ENCODE results near the gene BAHCC1. TPM values are rescaled to one million over a fixed set of nuclear protein-coding genes. Genes with fewer than 3 reads are reported as not detected.

BAHCC1 gene
- total and polyA plus RNA-seq, 10 of the 15 experiments (the other 5 are each of a cell fraction or from before 2014, with no cell fraction given) = 0.03 to 0.14 (median 0.11) TPM; not detected in 6

GRCh38 chr17:81376946-81377714, 18.1 kb upstream of the BAHCC1 start (continued):
- no peak for TF ChIP-seq ZBTB33 (IDR thresholded peaks at IDR 0.05)
- TF ChIP-seq SUZ12 (IDR thresholded peaks at IDR 0.05; ENCODE audit: unreplicated experiment) = no peak

- Histone ChIP-seq H3K4me3 (no peak overlapping the region), H3K79me2 (ENCODE audit: control insufficient read depth, insufficient read depth, low read length) (no peaks in the 10 kb centered on the region), H3K27me3 (replicated peaks in 1 of 2; ENCODE audit: control insufficient read depth in 2 of 2, insufficient read depth in 2 of 2, low read length in 1 of 2) (no peaks in the 10 kb centered on the region; a peak in 1 of 4 replicates), H3K4me1 (ENCODE audit: control insufficient read depth, insufficient read depth, low read length) (no peaks in the 10 kb centered on the region), H3K9ac (ENCODE audit: control insufficient read depth, insufficient read depth, low read length) (no peak overlapping the region), H3K4me2 (ENCODE audit: control insufficient read depth, insufficient read depth) (no peak overlapping the region), H3K36me3 (ENCODE audit: control insufficient read depth in 2 of 2, insufficient read depth in 2 of 2, low read length in 1 of 2) (no peaks in the 10 kb centered on the region), H2AFZ (ENCODE audit: control insufficient read depth, low read depth, low read length) (no peak overlapping the region), H4K20me1 (ENCODE audit: control insufficient read depth, insufficient read depth) (no peaks in the 10 kb centered on the region), H3K27ac (ENCODE audit: control insufficient read depth, insufficient read depth) (no peak overlapping the region), H3K9me3 (replicated peaks; ENCODE audit: control insufficient read depth, insufficient read depth, low read length) (no peaks in the 10 kb centered on the region)
- no TSS peak for BruUV-seq (replicated peaks)
- FAIRE-seq = no peak
- ChIA-PET RAD21 (ENCODE audit: unreplicated experiment) (no interaction called here), CTCF (no interaction called here), SMC1A (ENCODE audit: uncharacterized antibody, unreplicated experiment) (no interaction called here), POLR2A (interaction anchor here (0.6 kb wide), 1 partner anchor 42 kb away, joined by 4 read pairs; no protein-coding TSS in a partner anchor)
- intact Hi-C loops (cut with micrococcal nuclease; ENCODE audit: unreplicated experiment) (no loop called here), in situ Hi-C loops (cut with MboI) (no loop called here)
- no peak for ATAC-seq
- WGBS (ENCODE audit: insufficient coverage, insufficient replicate concordance, low lambda C conversion rate, missing lambda C conversion rate) = 52% methylated on average over 11 of the region's 11 CpGs
- no peak for DNase-seq (ENCODE audit: low read depth, low spot score)
- no peak for TF ChIP-seq BMI1 (IDR thresholded peaks at IDR 0.05; ENCODE audit: borderline replicate concordance)
- no peak for TF ChIP-seq ETV6 (conservative IDR thresholded peaks at IDR 0.05 in 1 of 2, IDR thresholded peaks at IDR 0.05 in 1 of 2; ENCODE audit: borderline replicate concordance in 1 of 2, low read depth in 1 of 2)
- no peak for TF ChIP-seq NR2C1 (IDR thresholded peaks at IDR 0.05)
- TF ChIP-seq CHD2 (IDR thresholded peaks at IDR 0.05; ENCODE audit: borderline replicate concordance, low read depth, low read length) = no peak
- TF ChIP-seq EP300 (IDR thresholded peaks at IDR 0.05; ENCODE audit: borderline replicate concordance in 1 of 2, control insufficient read depth in 1 of 2, low read depth in 2 of 2, low read length in 2 of 2) = no peak
- no peak for TF ChIP-seq FOXM1 (IDR thresholded peaks at IDR 0.05; ENCODE audit: low read depth, low read length)
- no peak for TF ChIP-seq SPI1 (IDR thresholded peaks at IDR 0.05; ENCODE audit: borderline replicate concordance, insufficient read depth, low read depth, low read length)
- TF ChIP-seq STAT1 (conservative IDR thresholded peaks at IDR 0.05) = no peak
- no peak for TF ChIP-seq RFX5 (IDR thresholded peaks at IDR 0.05; ENCODE audit: low read depth, low read length)
- no peak for TF ChIP-seq IKZF2 (IDR thresholded peaks at IDR 0.05)
- TF ChIP-seq NKRF (conservative IDR thresholded peaks at IDR 0.05) = no peak
- TF ChIP-seq ZBED1 (IDR thresholded peaks at IDR 0.05; ENCODE audit: borderline replicate concordance) = no peak
- no peak for TF ChIP-seq GABPA (IDR thresholded peaks at IDR 0.05; ENCODE audit: low read depth)
- TF ChIP-seq CHD4 (IDR thresholded peaks at IDR 0.05) = no peak
- no peak for TF ChIP-seq EED (IDR thresholded peaks at IDR 0.05; ENCODE audit: low read depth)
These were observed 16.2 kb upstream of the BAHCC1 start for GRCh38 chr17:81378941-81379511.
